B cell (primary cell): ENCODE data around the gene ZRANB3.

Source experiments
- CTCF ChIP-seq: fragments of 200-600 bp; IDR thresholded peaks from one replicate; pipeline ENCODE4 v1.8.0; 2022; ENCODE audit warnings: antibody characterized with exemption, mild to moderate bottlenecking
- EZH2 ChIP-seq: IDR thresholded peaks from 2 replicates; pipeline ENCODE4 v1.6.1; 2012; ENCODE audit warnings: borderline replicate concordance, low read depth, mild to moderate bottlenecking, moderate library complexity, low read length; ENCODE audit not compliant: insufficient read depth, poor library complexity, severe bottlenecking

GRCh38 chr2:135573620-135574019 is 42.6 kb upstream of the ZRANB3 start:
- no peak for TF ChIP-seq CTCF
- no peak for TF ChIP-seq EZH2
